MM.1S (cell line): ENCODE data around the gene PLSCR3.

ENCODE experiments used
- EZH2 ChIP-seq: fragments of 300-600 bp; sonication (generic); optimal IDR thresholded peaks from 2 replicates; pipeline ENCODE3; 2017; ENCODE audit warnings: low read depth, mild to moderate bottlenecking, antibody characterized with exemption, low read length, mixed read lengths
- EZH2phosphoT487 ChIP-seq: fragments of 300-600 bp; sonication (generic); IDR thresholded peaks from 2 replicates; pipeline ENCODE4 v1.6.1; 2018; ENCODE audit warnings: antibody characterized with exemption, low read length
- TF ChIP-seq, protein P1 (sequence below): fragments of 300-600 bp; sonication (generic); IDR thresholded peaks from 2 replicates; pipeline ENCODE4 v1.5.1; 2016; ENCODE audit warnings: antibody characterized with exemption, low read length, mixed read lengths

GRCh38 chr17:7439462-7440112, 45.3 kb upstream of the PLSCR3 start, which contains the start of gene FGF11:
- TF ChIP-seq, protein P1, sequence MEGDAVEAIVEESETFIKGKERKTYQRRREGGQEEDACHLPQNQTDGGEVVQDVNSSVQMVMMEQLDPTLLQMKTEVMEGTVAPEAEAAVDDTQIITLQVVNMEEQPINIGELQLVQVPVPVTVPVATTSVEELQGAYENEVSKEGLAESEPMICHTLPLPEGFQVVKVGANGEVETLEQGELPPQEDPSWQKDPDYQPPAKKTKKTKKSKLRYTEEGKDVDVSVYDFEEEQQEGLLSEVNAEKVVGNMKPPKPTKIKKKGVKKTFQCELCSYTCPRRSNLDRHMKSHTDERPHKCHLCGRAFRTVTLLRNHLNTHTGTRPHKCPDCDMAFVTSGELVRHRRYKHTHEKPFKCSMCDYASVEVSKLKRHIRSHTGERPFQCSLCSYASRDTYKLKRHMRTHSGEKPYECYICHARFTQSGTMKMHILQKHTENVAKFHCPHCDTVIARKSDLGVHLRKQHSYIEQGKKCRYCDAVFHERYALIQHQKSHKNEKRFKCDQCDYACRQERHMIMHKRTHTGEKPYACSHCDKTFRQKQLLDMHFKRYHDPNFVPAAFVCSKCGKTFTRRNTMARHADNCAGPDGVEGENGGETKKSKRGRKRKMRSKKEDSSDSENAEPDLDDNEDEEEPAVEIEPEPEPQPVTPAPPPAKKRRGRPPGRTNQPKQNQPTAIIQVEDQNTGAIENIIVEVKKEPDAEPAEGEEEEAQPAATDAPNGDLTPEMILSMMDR = no peak
- no peak for TF ChIP-seq EZH2
- TF ChIP-seq EZH2phosphoT487 = no peak
